NCI-H460 (cell line): Measurements from ENCODE around the gene GABRD. TPM values are rescaled to one million over a fixed set of nuclear protein-coding genes. Genes with fewer than 3 reads are reported as not detected.

ENCODE experiments used
- DNase-seq: peaks from one replicate; pipeline ENCODE4 v3.0.0-alpha.2; 2016; ENCODE audit warnings: low read depth; ENCODE audit errors: extremely low read depth
- total RNA-seq: library from RNA; depleted of rRNA; stranded (reverse); fragments of >200 nt; shearing (Covaris generic); gene quantifications from 2 replicates; pipeline ENCODE4 v1.2.3, GENCODE V29; 2014

Gene GABRD
- total RNA-seq, 1 experiment from 2014 or later = not detected

- no peak for DNase-seq
Observed at GRCh38 chr1:2050793-2051682, 31.9 kb downstream of the GABRD start.

GRCh38 chr1:2052054-2052679 is 33.0 kb downstream of the GABRD start:
- DNase-seq = no peak

- DNase-seq = no peak
Observed at GRCh38 chr1:2052756-2053155, 33.6 kb downstream of the GABRD start.

- no peak for DNase-seq
Observed at GRCh38 chr1:2053217-2053616, 34.1 kb downstream of the GABRD start.

- DNase-seq = no peak
Observed at GRCh38 chr1:2053784-2054376, 34.7 kb downstream of the GABRD start.

- no peak for DNase-seq
Observed at GRCh38 chr1:2054560-2054959, 35.4 kb downstream of the GABRD start.

GRCh38 chr1:2055911-2056575 is 36.9 kb downstream of the GABRD start:
- DNase-seq = no peak

GRCh38 chr1:2056955-2057590 is 37.9 kb downstream of the GABRD start:
- no peak for DNase-seq

GRCh38 chr1:2059290-2059953 is 40.3 kb downstream of the GABRD start:
- no peak for DNase-seq

- DNase-seq = no peak
Observed at GRCh38 chr1:2060072-2060471, 40.9 kb downstream of the GABRD start.

- no peak for DNase-seq
Observed at GRCh38 chr1:2060535-2060934, 41.4 kb downstream of the GABRD start.

- DNase-seq = no peak
Observed at GRCh38 chr1:2061065-2061778, 42.1 kb downstream of the GABRD start.

GRCh38 chr1:2065699-2066098 is 46.6 kb downstream of the GABRD start:
- no peak for DNase-seq

GRCh38 chr1:2067393-2067792 is 48.2 kb downstream of the GABRD start:
- DNase-seq = no peak

- DNase-seq = no peak
Observed at GRCh38 chr1:2067981-2068380, 48.8 kb downstream of the GABRD start.

GRCh38 chr1:2068951-2069350 is 49.8 kb downstream of the GABRD start:
- no peak for DNase-seq

GRCh38 chr1:2070016-2070415 is 50.9 kb downstream of the GABRD start:
- no peak for DNase-seq

- no peak for DNase-seq
Observed at GRCh38 chr1:2070800-2071530, 51.8 kb downstream of the GABRD start.
